Mucosa of gallbladder (tissue), 1 donor: ENCODE data around the gene BTN3A1. TPM values are rescaled to one million over a fixed set of nuclear protein-coding genes. Genes with fewer than 3 reads are reported as not detected.

Source experiments
- DNase-seq: peaks from one replicate; pipeline ENCODE4 v3.0.0-alpha.2; 2020; ENCODE audit warnings: low spot score
- total RNA-seq: library from RNA; stranded (reverse); gene quantifications from one replicate; pipeline ENCODE4 v1.2.1, GENCODE V29; 2021
- donor health status: DM: no; HTN: no; CAD: no.

Gene BTN3A1
- total RNA-seq, 1 donor from 2014 or later: 32.1 TPM

DNA sequence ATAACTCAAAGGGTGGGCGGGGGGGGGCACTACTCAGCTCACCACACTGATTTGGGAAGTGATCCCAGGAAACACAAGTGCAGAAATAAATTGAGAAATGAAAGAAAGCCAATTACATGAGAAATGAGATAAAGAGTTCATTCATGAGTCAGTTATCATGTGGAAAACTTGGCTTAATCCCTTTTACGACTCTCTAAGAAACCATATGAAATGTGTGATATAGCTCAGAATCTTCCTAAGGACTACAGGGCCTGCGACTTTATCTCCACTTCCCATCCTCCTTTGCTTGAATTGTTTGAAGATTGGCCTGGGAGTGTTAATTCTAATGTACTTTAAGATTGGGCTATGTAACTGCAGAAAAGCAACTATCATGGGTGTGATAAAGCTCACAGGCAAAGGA, 22.8 kb upstream of the BTN3A1 start:
- DNase-seq: no peak

GRCh38 chr6:26379740-26380139, 22.3 kb upstream of the BTN3A1 start:
- DNase-seq: no peak

DNA sequence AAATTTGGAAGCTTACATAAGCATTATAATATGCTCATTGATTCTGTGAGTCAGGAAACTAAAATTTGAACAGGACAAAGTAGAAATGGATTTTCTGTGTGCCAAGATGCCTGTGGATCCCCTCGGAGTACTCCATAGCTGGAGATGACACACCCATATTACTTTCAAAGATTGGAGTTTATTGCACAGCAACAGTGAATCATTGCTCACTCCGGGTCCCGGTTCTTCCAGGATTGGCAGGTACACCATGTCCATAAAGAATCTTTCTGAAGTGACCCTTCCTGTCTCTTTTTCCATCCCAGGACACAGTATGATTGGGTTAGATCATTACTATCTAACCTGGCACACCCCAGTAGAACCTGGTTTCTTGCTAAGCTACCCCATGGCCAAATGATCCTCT, 21.8 kb upstream of the BTN3A1 start:
- no peak for DNase-seq

- no peak for DNase-seq
Measured at GRCh38 chr6:26382121-26382520, 20.0 kb upstream of the BTN3A1 start.

DNA sequence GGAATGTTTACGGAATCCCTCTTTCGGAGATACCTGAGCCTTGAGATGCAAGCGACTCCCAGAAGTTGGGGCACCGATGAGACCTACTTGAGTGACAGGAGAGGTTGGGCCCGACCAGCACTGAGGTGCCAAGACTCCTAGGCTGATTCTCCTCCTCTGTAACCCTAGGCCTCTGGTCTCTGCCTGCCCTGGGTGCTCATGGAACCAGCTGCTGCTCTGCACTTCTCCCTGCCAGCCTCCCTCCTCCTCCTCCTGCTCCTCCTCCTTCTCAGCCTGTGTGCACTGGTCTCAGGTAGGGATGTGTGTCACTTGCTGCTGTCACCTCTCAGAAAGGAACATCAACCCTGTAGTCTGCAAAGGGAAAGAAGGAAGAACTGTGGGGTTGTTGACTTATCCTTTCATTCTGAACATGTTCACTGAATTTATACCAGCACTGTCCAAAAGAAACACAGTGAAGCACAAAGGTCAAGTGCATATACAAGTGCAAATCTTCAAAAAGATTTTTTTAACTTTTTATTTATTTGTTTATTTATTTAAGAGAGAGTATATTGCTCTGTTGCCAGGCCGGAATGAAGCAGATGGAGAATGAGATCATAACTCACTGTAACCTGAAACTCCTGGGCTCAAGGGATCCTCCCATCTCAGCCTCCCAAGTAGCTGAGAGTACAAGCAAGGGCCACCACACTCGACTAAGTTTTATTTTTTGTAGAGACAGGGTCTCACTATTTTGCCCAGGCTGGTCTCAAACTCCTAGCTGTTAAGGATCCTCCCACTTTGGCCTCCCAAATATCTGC, 18.3 kb upstream of the BTN3A1 start:
- DNase-seq: no peak

- DNase-seq: no peak
Measured at GRCh38 chr6:26385734-26386125, 16.3 kb upstream of the BTN3A1 start.

GRCh38 chr6:26387565-26387964, 14.5 kb upstream of the BTN3A1 start:
- DNase-seq: no peak

GRCh38 chr6:26388014-26388413, 14.1 kb upstream of the BTN3A1 start:
- DNase-seq: no peak

GRCh38 chr6:26388441-26388840, 13.6 kb upstream of the BTN3A1 start:
- DNase-seq: no peak

DNA sequence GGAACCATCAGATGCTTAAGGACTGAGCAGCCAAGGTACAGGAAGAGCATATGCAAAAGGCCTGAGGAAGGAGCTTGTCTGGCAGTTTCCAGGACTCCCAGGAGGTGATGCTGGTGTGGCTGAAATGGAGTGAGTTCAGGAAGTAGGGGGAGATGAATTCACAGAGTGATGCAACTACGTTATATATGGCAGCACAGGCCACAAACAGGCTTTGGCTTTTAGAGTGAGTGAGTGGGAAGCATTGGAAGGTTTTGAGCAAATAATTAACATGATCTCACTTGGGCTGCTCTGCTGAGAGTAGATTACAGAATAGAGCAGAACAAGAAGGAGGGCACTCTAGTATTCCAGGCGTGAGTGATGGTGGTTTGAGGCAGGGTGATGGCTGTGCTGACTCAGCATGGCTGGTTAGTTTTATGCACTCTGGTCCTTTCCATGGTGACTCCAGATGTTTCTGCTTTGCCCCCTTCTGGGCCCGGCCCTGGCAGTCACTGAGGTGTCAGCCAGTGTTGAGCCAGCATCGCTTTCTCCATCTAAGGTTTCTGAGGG, 12.7 kb upstream of the BTN3A1 start:
- no peak for DNase-seq

DNA sequence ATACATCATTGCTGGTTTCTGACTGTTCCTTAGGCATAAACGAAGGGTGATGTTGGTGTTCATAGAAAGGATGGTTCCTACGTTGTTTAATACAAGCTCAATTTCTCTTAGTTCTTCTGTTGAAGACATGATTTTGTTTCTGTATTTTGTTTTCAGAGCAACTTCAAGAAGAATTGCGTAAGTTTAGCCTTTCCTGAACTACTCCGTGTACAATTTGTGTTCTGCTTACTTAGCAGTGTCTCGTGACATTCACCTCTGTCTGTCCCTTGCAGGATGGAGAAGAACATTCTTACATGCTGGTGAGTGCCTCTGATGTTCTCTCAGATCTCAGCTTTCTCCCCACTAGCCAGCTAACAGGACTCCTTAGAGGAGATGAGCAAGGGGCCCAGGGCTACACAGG, 11.5 kb upstream of the BTN3A1 start:
- DNase-seq: no peak

GRCh38 chr6:26392932-26393636, 9.0 kb upstream of the BTN3A1 start:
- DNase-seq: no peak

- no peak for DNase-seq
Measured at GRCh38 chr6:26394289-26394688, 7.8 kb upstream of the BTN3A1 start.

GRCh38 chr6:26398555-26398954, 3.5 kb upstream of the BTN3A1 start:
- DNase-seq: no peak

DNA sequence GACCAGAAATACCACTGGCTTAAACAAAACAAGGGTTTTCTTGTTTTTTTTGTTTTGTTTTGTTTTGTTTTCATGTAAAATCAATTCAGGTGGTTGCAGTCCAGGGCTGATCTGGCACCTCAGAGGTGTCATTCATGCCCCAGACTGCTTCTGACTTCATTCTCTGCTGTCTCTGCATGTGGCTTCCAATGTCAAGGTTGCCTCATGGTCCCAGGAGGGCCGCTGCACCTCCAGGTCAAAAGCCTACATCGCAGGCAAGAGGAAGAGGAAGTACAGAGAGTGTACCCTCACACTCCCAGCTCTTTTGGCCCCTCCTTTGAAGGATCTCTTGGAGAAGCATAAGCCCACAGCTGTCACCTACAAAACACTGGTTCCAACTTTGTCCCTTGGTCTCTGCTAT, 1.4 kb upstream of the BTN3A1 start:
- DNase-seq: no peak

- no peak for DNase-seq
Measured at GRCh38 chr6:26401389-26401986, 587 bp upstream of the BTN3A1 start.

DNA sequence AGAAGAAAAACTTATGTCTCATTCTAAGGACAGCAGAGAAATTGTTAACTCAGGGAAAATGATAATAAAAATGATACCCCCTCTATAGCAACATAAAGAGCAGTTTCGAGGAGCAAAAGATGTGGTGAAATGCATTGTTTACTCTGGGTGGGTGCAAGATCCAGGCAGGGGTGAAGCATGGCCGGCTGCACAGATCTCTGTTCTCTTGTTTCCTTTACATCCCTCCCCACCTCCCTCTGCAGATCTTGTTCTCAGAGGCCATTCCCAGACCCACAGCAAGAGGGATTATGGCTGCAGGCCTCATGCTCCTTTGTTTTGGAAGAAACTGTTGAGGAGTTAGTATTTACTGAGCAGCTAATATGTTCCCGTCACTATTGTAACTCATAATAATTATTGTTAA, 1.8 kb downstream of the BTN3A1 start:
- no peak for DNase-seq

GRCh38 chr6:26404546-26404945, 2.5 kb downstream of the BTN3A1 start:
- no peak for DNase-seq

DNA sequence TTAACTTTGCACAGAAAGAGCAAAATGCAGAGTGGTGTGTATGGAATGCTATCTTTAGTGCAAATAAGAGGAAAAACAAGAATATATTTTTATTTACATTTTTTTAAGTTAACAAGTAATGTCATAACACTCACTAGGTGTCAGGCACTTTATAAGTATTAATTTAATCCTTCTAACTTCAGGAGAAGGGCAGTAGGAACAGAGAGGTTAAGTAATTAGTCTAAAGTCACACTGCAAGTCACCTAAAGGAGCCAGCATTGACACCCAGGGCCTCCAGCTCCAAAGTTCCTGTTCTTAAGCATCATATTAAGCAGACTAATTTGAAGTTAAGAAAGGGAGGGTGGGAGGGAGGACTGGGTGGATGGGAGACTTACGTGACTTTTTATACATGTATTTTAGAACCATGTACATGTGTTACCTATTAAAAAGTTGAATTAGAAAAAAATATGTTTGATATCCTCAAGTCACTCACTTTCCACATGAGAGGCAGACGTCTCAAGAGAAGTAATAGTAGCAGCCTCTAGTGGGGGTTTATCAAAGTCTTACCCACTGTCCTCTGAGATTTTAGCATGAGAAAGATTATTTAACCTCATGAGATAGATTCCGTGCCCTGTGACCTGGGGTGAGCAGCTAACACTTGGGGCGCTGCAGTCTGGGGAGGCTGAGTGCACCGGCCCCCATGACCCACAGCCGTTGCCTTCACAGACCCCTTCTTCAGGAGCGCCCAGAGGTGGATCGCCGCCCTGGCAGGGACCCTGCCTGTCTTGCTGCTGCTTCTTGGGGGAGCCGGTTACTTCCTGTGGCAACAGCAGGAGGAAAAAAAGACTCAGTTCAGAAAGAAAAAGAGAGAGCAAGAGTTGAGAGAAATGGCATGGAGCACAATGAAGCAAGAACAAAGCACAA, 7.0 kb downstream of the BTN3A1 start:
- DNase-seq: no peak

GRCh38 chr6:26411751-26412150, 9.7 kb downstream of the BTN3A1 start:
- DNase-seq: no peak

DNA sequence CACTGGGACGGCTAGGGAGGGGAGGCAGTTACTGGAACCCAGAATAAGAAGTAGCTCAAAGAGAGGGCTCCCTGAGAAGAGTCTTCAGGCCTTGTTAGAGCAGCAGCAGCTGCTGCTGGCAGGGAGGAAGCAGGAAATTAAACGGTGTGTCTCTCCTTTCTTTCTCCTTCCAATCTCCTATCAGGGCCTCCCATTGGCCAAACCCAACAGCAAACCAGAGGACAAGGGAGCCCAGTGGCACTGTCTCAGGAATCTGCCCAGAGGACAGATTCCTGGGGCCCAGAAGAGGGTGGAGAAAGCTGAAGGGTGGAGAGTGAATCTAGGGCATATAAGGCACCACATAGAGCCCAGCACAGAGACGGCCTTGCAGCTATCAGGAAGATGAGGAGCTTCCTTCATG, 10.2 kb downstream of the BTN3A1 start:
- DNase-seq: no peak

GRCh38 chr6:26412954-26413353, 10.9 kb downstream of the BTN3A1 start:
- DNase-seq: no peak
